GM10266 (cell line): ENCODE data around the gene STX1B.

Experiments used
- DNase-seq: peaks from one replicate; pipeline ENCODE4 v3.0.0; 2012; ENCODE audit errors: extremely low spot score
- TF ChIP-seq, protein P1 (sequence below): IDR thresholded peaks from 2 replicates; pipeline ENCODE4 v1.5.1; 2012; ENCODE audit warnings: mild to moderate bottlenecking, low read depth; ENCODE audit not compliant: control insufficient read depth, insufficient read depth; ENCODE audit errors: missing control alignments

STX1B gene

DNA sequence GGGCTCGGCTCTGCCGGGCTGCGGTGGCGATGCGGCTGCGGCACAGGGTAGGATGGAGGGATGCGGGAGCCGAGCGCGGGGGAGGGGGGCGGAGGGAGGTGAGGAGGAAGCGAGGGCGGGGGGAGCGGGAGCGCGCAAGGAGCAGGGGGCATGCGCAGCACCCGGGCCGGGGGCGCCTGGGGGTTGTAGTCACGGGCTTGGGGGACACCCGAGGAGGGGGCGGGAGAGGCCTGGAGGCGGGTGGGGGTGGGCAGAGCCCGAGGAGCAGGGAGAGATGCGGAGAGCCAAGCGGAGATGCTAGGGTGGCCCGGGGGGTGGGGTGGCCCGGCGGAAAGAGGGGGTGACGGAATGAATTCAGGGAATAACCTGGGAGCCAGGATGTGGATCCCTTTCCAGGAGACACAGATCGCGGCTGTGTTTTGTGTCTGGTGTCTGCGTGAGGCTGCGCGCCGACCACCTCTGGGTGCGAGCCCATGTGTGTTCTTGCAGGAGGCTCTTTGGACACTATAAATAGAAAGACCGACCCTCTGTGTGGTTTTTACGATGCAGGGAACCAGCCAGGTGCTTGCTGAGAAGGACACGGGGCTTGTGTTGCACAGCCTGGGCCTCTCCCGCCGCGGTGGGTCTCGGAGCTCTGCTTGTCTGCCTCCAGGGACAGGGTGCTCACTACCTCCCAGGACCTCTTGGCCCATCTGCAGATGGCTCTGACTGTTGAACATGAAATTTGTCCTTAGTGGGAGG is at the start of gene STX1B:
Gene STX1B (minus strand): TSS at position 54 of the 741 bp plus-strand sequence. CDS start 242 bp downstream, outside the sequence.
- TF ChIP-seq, protein P1, sequence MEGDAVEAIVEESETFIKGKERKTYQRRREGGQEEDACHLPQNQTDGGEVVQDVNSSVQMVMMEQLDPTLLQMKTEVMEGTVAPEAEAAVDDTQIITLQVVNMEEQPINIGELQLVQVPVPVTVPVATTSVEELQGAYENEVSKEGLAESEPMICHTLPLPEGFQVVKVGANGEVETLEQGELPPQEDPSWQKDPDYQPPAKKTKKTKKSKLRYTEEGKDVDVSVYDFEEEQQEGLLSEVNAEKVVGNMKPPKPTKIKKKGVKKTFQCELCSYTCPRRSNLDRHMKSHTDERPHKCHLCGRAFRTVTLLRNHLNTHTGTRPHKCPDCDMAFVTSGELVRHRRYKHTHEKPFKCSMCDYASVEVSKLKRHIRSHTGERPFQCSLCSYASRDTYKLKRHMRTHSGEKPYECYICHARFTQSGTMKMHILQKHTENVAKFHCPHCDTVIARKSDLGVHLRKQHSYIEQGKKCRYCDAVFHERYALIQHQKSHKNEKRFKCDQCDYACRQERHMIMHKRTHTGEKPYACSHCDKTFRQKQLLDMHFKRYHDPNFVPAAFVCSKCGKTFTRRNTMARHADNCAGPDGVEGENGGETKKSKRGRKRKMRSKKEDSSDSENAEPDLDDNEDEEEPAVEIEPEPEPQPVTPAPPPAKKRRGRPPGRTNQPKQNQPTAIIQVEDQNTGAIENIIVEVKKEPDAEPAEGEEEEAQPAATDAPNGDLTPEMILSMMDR, result no peak
- DNase-seq, result no peak

DNA sequence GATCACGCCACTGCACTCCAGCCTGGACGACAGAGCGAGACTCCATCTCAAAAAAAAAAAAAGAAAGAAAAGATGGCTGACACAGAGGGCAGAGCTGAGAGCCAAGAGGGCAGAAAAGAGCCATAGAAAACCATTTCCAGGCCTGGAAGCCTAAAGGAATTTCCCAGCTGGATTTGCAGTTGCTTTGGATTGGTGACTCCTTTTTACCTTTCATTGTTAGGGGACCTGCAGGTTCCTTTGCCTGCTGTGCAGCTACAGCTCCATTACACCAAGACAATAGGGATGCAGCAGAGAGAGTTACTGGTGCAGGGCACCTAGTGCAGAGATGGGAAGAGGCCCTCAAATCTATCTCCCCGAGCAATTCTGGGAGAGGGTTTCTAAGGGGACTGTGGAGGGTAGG is 45.2 kb upstream of the STX1B start:
- no peak for DNase-seq
- TF ChIP-seq, protein P1, result no peak

DNA sequence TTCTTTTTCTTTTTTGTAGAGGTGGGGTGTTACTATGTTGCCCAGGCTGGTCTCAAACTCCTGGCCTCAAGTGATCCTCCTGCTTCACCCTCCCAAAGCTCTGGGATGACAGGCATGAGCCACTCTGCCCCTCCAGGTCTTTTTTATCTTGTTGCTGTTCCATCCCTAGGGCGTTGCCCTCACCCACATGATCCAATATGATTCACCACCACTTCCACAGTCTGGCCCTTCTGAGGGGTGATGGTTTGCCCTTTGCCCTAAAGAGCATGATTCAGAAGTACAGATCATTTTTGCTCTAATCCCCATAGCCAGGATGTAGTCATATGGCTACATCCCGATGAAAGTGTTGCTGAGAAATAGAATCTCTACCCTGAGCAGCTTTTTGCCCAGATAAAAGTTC is 41.7 kb upstream of the STX1B start:
- TF ChIP-seq, protein P1, result no peak
- DNase-seq, result no peak

DNA sequence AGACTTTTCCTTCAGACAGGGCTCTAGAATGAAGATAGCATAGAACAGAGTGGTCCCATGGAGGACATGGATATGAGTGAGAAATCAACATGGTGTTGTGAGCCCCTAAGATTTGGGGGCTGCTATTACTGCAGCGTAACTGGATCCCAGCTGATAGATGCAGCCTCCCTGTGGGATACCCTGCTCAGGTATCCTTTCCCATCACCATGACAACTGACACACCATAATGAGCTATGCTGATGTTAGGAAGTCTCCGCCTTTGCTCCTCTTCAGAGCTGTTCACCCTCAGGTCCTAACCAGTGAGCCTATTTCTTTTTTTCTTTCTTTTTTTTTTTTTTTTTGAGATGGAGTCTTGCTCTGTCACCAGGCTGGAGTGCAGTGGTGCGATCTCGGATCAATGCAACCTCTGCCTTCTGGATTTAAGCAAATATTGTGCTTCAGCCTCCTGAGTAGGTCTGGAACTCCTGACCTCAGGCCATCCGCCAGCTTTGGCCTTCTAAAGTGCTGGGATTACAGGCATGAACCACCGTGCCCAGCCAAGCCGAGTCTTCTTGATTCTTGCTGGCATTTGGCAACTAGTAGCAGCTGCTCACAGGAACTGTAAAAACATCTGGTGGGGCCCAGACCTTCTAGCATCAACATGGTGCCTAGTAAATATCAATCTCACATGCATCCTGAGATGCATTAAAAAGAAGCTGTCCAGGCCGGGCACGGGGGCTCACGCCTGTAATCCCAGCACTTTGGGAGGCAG is 40.0 kb upstream of the STX1B start:
- TF ChIP-seq, protein P1, result no peak
- no peak for DNase-seq

DNA sequence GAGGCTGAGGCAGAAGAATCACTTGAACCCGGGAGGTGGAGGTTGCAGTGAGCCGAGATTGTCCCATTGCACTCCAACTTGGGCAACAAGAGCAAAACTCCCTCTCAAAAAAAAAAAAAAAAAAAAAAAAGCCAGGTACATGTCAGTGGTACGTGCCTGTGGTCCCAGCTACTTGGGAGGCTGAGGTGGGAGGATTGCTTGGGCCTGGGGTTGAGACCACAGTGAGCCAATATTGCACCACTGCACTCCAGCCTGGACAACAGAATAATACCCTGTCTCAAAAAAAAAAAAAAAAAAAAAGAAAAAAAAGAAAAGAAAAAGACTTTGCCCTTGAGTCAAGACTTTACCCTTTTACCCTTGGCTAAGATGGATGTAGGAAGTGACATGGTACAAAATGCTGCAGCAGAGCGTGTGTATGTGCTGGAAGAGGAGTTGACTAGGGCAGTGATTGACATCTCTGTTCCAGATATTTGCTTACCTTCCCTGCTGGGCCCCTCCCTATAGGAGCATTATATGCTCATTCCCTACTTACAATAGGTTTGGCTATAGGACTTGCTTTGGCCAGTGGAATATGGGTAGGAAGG is 33.6 kb upstream of the STX1B start:
- no peak for DNase-seq
- TF ChIP-seq, protein P1, result no peak

DNA sequence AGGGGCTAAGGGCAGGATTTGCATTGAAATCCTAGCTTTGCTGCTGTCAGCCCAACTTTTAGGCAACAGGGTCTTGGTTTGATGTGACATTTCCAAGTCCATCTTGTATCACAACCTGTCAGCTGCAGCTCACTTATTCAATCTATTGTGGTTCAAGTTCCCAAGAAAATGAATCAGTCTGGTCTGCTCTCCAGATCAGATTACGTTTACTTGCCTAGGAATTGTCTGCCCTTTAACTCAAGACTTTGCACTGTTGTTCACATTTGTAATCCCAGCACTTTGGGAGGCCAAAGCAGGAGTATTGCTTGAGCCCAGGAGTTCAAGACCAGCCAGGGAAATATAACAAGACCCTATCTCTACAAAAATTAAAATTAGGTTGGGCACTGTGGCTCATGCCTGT is 32.9 kb upstream of the STX1B start:
- DNase-seq, result no peak
- TF ChIP-seq, protein P1, result no peak
